ENCODE data around the gene TRHDE.

- TF ChIP-seq, protein P1, sequence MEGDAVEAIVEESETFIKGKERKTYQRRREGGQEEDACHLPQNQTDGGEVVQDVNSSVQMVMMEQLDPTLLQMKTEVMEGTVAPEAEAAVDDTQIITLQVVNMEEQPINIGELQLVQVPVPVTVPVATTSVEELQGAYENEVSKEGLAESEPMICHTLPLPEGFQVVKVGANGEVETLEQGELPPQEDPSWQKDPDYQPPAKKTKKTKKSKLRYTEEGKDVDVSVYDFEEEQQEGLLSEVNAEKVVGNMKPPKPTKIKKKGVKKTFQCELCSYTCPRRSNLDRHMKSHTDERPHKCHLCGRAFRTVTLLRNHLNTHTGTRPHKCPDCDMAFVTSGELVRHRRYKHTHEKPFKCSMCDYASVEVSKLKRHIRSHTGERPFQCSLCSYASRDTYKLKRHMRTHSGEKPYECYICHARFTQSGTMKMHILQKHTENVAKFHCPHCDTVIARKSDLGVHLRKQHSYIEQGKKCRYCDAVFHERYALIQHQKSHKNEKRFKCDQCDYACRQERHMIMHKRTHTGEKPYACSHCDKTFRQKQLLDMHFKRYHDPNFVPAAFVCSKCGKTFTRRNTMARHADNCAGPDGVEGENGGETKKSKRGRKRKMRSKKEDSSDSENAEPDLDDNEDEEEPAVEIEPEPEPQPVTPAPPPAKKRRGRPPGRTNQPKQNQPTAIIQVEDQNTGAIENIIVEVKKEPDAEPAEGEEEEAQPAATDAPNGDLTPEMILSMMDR (IDR thresholded peaks at IDR 0.05; ENCODE audit: extremely low read depth in 1 of 2, insufficient read depth in 1 of 2, low read depth in 1 of 2, low read length in 2 of 2) = no peak
- TF ChIP-seq POLR2A (IDR thresholded peaks at IDR 0.05; ENCODE audit: low read depth, low read length) = no peak
- TF ChIP-seq FOS (IDR thresholded peaks at IDR 0.05; ENCODE audit: borderline replicate concordance, insufficient read depth, low read length) = no peak
- no peak for TF ChIP-seq JUN (IDR thresholded peaks at IDR 0.05; ENCODE audit: borderline replicate concordance, insufficient read depth, insufficient read length, low read depth)
Measured at GRCh38 chr12:72300728-72301127, 28.6 kb downstream of the TRHDE start.
